CD4-positive, alpha-beta T cell (primary cell): ENCODE results near the gene SLC16A12. TPM values are rescaled to one million over a fixed set of nuclear protein-coding genes. Genes with fewer than 3 reads are reported as not detected.

Experiments
- ATAC-seq: fragments of 200-7000 bp; cut with Tn5 transposase; one replicate; pipeline ENCODE4 v1.10.0; 2022; ENCODE audit warnings: mild to moderate bottlenecking; ENCODE audit not compliant: poor library complexity
- CTCF ChIA-PET: fragments of 350-600 bp; sonication (Branson Sonifier 250); formaldehyde crosslinking; loops from one replicate; lab custom pipeline; 2021; ENCODE audit warnings: antibody characterized with exemption, inconsistent platforms; lab: Charles Lee
- POLR2A ChIA-PET: fragments of 350-600 bp; sonication (Branson Sonifier 250); formaldehyde crosslinking; loops from one replicate; lab custom pipeline; 2021; ENCODE audit warnings: antibody characterized with exemption, inconsistent platforms; lab: Charles Lee
- DNase-seq, 14 experiments: peaks; one replicate each; pipeline ENCODE4 v3.0.0-alpha.2; 2013 to 2020; ENCODE audit warnings: mixed read lengths in 2 of 14
- H3K27ac ChIP-seq, 2 donors: one replicate each; pipeline versions ENCODE4 v1.5.1 to v1.7.0; 2013; ENCODE audit warnings: low read length in 2 of 2, low read depth in 1 of 2, mild to moderate bottlenecking in 1 of 2
- H3K27me3 ChIP-seq, 2 experiments: 1 replicate in 1 of 2; 2 replicates in 1 of 2; pipeline versions ENCODE4 v1.6.1 to v1.7.0; 2013; ENCODE audit warnings: low read length in 2 of 2, control low read depth in 1 of 2, mild to moderate bottlenecking in 1 of 2, moderate library complexity in 1 of 2; ENCODE audit not compliant: insufficient read depth in 2 of 2, control insufficient read depth in 1 of 2
- H3K36me3 ChIP-seq: one replicate; pipeline ENCODE4 v1.6.1; 2013; ENCODE audit warnings: low read length, control low read depth; ENCODE audit not compliant: insufficient read depth
- H3K4me1 ChIP-seq: one replicate; pipeline ENCODE4 v1.6.1; 2013; ENCODE audit warnings: low read length, control low read depth; ENCODE audit not compliant: insufficient read depth
- H3K4me3 ChIP-seq: one replicate; pipeline ENCODE4 v1.5.1; 2013; ENCODE audit warnings: mild to moderate bottlenecking, low read length, moderate library complexity
- H3K9me3 ChIP-seq, 2 experiments: 1 replicate in 1 of 2; 2 replicates in 1 of 2; pipeline versions ENCODE4 v1.6.1 to v1.7.0; 2013; ENCODE audit warnings: low read length in 2 of 2, mild to moderate bottlenecking in 2 of 2, control low read depth in 1 of 2, moderate library complexity in 1 of 2; ENCODE audit not compliant: control insufficient read depth in 1 of 2, insufficient read depth in 1 of 2
- H3K27ac Mint-ChIP-seq: one replicate; pipeline ENCODE4 v1.8.0; 2020; ENCODE audit warnings: mixed read lengths
- H3K27me3 Mint-ChIP-seq: one replicate; pipeline ENCODE4 v1.8.0; 2021; ENCODE audit warnings: mixed read lengths
- H3K36me3 Mint-ChIP-seq: one replicate; pipeline ENCODE4 v1.8.0; 2021; ENCODE audit warnings: low read depth, mixed read lengths
- H3K4me1 Mint-ChIP-seq: one replicate; pipeline ENCODE4 v1.8.0; 2021; ENCODE audit warnings: low read depth, mixed read lengths
- H3K4me3 Mint-ChIP-seq: one replicate; pipeline ENCODE4 v1.8.0; 2020; ENCODE audit warnings: mild to moderate bottlenecking, mixed read lengths
- H3K9me3 Mint-ChIP-seq: one replicate; pipeline ENCODE4 v1.8.0; 2020; ENCODE audit warnings: mixed read lengths
- intact Hi-C, 2 experiments: fragments of 100-400 bp; cut with DNase I in 1 of 2; cut with micrococcal nuclease in 1 of 2; formaldehyde crosslinking; loops; one replicate each; pipeline versions ENCODE4 v1.15.1 to v1.9.0; 2023 to 2025; cut with DNase I, micrococcal nuclease
- total RNA-seq, 174 experiments: library from RNA in 2 of 174; stranded (reverse) in 2 of 174; gene quantifications; one replicate each; pipeline ENCODE4 v1.2.3 and lab custom pipeline; 2021 to 2026
- TF ChIP-seq, protein P1 (sequence below): fragments of 200-600 bp; IDR thresholded peaks from one replicate; pipeline ENCODE4 v1.8.0; 2022; ENCODE audit warnings: antibody characterized with exemption, mild to moderate bottlenecking

The SLC16A12 gene
- total RNA-seq, 2 experiments from 2014 or later, result not detected

DNA sequence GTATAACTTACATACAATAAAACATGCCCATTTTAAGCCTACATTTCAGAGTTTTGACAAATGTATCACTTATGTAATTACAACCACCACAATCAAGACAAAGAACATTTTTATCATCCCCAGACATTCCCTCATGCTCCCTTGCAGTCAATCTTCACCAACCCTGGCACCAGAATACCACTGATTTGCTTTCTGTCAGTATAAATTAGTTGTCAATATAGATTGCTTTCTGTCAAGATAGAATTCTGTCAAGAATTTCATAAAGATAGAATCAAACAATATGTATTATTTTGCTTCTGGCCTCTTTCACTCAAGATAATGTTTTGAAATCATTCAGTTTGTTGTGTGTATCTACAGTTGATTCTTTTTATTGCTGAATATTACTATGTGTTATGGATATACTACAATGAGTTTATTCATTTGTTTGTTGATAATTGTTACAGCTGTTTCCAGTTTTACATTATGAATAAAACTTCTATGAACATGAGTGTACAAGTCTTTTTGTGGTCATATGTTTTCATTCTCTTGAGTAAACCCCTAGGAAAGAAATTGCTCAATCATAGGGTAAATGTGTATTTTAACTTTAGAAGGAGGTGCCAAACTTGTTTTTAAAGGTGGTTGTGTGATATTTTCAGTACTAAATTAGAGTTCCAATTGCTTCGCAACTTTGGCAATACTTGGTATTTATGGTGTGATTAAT, 64.1 kb downstream of the SLC16A12 start:
- H3K9me3 ChIP-seq, result no peaks in the 10 kb centered on the region
- H3K27ac Mint-ChIP-seq, result no peak overlapping the region
- ChIA-PET CTCF (interaction anchor here (1.4 kb wide), 1 partner anchor 9 kb away, joined by 4 read pairs; no protein-coding TSS in a partner anchor), POLR2A (no interaction called here)
- no peaks in the 10 kb centered on the region for H3K27me3 ChIP-seq
- no peak overlapping the region for H3K4me3 Mint-ChIP-seq
- DNase-seq (no peak), ATAC-seq (no peak)
- peaks cover 6% of the 10 kb centered on the region for H3K27me3 Mint-ChIP-seq
- H3K4me1 ChIP-seq, result no peaks in the 10 kb centered on the region
- intact Hi-C loops, result no loop called here
- no peaks in the 10 kb centered on the region for H3K36me3 Mint-ChIP-seq
- no peaks in the 10 kb centered on the region for H3K4me1 Mint-ChIP-seq
- no peaks in the 10 kb centered on the region for H3K36me3 ChIP-seq
- no peak overlapping the region for H3K27ac ChIP-seq
- TF ChIP-seq, protein P1, sequence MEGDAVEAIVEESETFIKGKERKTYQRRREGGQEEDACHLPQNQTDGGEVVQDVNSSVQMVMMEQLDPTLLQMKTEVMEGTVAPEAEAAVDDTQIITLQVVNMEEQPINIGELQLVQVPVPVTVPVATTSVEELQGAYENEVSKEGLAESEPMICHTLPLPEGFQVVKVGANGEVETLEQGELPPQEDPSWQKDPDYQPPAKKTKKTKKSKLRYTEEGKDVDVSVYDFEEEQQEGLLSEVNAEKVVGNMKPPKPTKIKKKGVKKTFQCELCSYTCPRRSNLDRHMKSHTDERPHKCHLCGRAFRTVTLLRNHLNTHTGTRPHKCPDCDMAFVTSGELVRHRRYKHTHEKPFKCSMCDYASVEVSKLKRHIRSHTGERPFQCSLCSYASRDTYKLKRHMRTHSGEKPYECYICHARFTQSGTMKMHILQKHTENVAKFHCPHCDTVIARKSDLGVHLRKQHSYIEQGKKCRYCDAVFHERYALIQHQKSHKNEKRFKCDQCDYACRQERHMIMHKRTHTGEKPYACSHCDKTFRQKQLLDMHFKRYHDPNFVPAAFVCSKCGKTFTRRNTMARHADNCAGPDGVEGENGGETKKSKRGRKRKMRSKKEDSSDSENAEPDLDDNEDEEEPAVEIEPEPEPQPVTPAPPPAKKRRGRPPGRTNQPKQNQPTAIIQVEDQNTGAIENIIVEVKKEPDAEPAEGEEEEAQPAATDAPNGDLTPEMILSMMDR, result no peak
- no peak overlapping the region for H3K4me3 ChIP-seq
- no peaks in the 10 kb centered on the region for H3K9me3 Mint-ChIP-seq

DNA sequence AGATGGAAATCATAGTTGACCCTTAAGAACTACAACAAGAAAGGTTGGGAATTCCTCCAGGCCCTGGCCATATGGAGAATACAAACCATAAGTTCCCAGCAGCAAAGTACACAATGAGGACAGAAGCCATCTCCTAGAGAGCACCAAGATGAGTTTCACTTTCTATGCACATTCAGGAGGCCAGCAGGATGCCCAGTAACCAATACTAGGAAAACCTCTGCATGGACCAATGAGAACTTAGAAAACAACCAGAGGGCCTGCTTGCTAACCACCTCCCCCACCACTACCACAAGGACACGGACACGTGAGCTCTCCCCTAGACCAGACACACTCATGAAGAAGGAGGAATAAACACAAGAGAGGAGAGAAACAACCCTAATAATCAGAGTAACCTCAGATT, 64.8 kb downstream of the SLC16A12 start:
- no peaks in the 10 kb centered on the region for H3K9me3 ChIP-seq
- DNase-seq (no peak), ATAC-seq (no peak)
- H3K27me3 ChIP-seq, result no peaks in the 10 kb centered on the region
- H3K4me1 ChIP-seq, result no peaks in the 10 kb centered on the region
- no peak overlapping the region for H3K4me3 ChIP-seq
- TF ChIP-seq, protein P1, result no peak
- peaks cover under 1% of the 10 kb centered on the region for H3K27me3 Mint-ChIP-seq
- no peaks in the 10 kb centered on the region for H3K9me3 Mint-ChIP-seq
- no peak overlapping the region for H3K27ac Mint-ChIP-seq
- H3K36me3 ChIP-seq, result no peaks in the 10 kb centered on the region
- CTCF ChIA-PET, result interaction anchor here (1.4 kb wide), 1 partner anchor 10 kb away, joined by 4 read pairs; no protein-coding TSS in a partner anchor
- POLR2A ChIA-PET, result no interaction called here
- H3K36me3 Mint-ChIP-seq, result no peaks in the 10 kb centered on the region
- no peaks in the 10 kb centered on the region for H3K4me1 Mint-ChIP-seq
- intact Hi-C loops, result no loop called here
- no peak overlapping the region for H3K27ac ChIP-seq
- H3K4me3 Mint-ChIP-seq, result no peak overlapping the region

DNA sequence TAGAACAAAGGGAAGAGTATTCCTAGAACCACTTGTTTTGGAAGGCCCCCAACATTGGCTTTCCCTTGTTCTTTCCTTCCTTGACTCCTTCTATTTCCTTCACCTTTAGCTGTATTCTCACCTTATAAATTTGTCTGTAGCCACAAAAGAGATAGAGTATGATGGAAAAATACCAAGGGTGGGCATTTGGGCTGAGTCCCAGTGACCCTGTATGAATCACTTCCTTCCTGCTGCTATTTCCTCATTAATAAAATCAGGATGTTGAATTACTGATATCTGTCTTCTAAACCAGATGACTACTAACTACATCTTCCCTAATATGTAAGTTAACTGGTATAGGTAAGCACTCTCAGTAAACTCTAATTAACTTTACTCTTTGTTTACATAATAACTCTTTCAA, 65.9 kb downstream of the SLC16A12 start:
- H3K36me3 ChIP-seq, result no peaks in the 10 kb centered on the region
- no peaks in the 10 kb centered on the region for H3K36me3 Mint-ChIP-seq
- POLR2A ChIA-PET, result no interaction called here
- H3K27me3 Mint-ChIP-seq, result no peaks in the 10 kb centered on the region
- intact Hi-C loops, result no loop called here
- no peak for DNase-seq
- H3K27ac Mint-ChIP-seq, result no peak overlapping the region
- H3K4me3 ChIP-seq, result no peak overlapping the region
- CTCF ChIA-PET, result no interaction called here
- H3K4me3 Mint-ChIP-seq, result no peak overlapping the region
- ATAC-seq, result no peak
- H3K4me1 ChIP-seq, result no peaks in the 10 kb centered on the region
- no peak overlapping the region for H3K27ac ChIP-seq
- TF ChIP-seq, protein P1, result no peak
- H3K9me3 Mint-ChIP-seq, result no peaks in the 10 kb centered on the region
- H3K27me3 ChIP-seq, result no peaks in the 10 kb centered on the region
- H3K9me3 ChIP-seq, result no peaks in the 10 kb centered on the region
- no peaks in the 10 kb centered on the region for H3K4me1 Mint-ChIP-seq
